Stimulated activated CD4-positive, alpha-beta T cell treated with anti-CD3 and anti-CD28 coated beads, TNF-alpha, amount 100 ng/mL, for 48 hours (primary cell): ENCODE data around the gene OR2H1.

ENCODE experiments used
- DNase-seq, 3 donors: peaks; one replicate each; pipeline ENCODE4 v3.0.0-alpha.2; 2020; ENCODE audit warnings: low read depth in 3 of 3

OR2H1 gene

DNA sequence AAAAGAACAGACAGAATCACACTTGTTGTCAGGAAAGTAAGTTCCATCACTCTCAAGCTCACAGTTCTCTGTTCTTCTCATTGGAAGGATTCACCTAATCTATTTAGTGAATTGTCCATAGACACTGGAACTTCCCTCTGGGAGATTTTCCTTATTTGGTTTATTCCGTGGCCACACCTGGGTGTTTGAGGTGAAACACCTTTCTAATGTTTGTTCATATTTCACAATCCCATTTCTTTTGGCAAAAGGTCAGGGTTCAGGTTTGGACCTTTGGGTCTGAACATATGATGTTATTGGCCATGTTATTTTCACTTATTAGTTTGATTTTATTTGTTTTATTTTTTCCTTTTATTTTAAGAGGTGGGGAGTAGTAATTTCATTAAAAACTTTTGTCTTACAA is 26.8 kb downstream of the OR2H1 start:
- no peak for DNase-seq

DNA sequence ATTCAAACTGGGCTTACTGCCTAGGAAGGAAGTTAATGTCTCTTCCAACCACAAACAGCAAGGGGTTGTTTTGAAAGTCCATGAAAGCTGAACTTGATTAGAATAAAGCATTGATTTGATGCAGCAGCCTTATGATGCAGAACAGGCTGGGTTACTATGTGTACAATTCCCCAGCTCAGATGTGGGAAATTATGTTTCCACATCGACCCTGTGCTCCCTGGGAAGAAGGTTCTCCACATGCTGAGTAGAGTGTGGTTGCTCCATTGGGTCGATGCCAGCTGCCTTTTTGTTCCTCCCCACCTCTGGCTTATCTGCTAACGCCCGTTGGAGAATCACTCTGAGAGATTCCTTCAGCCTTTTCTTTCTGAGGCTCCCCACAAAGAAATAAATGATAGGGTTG is 29.6 kb downstream of the OR2H1 start:
- DNase-seq, result no peak

DNA sequence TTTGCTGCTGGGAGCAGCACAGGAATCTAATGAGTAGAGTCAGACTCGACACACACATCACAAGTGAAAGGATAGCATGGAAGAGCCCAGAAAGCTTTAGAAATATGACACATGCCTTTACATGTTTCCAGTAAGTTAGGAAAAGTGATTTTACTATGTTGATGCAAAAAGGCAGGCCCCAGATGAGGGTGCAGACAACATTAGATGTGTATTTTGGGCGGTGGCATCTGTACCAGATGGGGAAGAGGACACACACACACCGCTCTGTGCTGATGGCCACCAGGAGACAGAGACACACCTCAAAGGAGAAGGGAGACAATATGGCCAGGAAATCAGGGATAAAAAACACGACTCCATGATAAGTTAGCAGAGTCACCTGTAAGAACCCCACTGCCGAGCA is 30.2 kb downstream of the OR2H1 start:
- no peak for DNase-seq

DNA sequence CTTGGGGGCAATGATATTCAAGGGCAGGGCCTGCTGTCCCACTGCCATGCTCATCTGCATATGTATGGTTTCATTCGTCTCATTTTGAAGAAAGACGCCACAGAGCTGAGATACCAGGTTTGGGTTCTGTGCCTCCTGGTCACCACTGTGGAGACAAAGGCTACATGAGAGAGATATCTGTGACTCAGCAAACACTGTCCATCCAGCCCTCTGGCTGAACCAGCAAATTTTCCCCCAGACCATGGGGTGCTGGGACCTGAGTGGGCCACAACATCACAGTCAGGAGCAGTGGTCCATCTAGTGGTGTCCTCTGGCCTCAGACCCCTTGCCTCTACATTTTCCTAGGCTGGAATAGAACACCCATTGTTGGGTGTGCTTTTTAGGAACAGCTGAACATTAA is 30.7 kb downstream of the OR2H1 start, which contains the start of gene MAS1L:
MAS1L (minus strand) TSS at position 297 of the 400 bp plus-strand sequence; CDS start at position 243, 54 bp downstream.
- no peak for DNase-seq

DNA sequence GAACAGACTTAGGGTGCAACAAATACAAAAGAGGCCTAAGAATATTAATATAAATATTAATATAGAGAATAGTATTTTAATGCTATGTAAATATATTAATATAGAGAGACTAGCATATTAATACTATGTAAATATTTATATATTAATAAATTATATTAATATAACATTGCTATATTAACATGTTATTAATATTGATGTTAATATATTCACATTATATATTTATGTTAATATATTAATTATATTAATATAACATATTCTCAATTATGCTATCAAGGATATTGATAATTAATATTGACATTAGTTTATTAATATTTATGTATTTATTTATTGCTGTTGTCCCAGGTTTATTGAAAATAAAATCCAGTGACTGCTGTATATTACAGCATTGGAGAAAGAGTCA is 31.9 kb downstream of the OR2H1 start:
- DNase-seq, result no peak

DNA sequence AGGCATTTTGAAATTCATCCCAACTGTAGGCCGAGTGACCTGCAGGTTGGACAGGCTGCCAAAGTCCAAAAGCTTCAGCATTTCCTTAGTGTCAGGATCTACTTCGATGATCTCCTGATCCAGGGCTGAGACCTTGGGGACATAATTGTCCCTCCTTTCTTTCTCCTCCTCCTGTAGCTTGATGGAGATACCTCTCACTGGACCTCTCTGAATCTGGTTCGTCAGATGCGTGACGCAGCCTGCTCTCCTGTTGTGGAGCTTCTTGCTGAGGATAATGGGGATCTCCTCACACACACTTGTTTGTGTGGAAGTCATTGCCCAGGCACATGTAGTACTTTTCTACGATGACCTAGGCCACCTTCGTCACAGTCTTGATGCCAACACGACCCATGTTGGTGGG is 32.3 kb downstream of the OR2H1 start:
- no peak for DNase-seq

DNA sequence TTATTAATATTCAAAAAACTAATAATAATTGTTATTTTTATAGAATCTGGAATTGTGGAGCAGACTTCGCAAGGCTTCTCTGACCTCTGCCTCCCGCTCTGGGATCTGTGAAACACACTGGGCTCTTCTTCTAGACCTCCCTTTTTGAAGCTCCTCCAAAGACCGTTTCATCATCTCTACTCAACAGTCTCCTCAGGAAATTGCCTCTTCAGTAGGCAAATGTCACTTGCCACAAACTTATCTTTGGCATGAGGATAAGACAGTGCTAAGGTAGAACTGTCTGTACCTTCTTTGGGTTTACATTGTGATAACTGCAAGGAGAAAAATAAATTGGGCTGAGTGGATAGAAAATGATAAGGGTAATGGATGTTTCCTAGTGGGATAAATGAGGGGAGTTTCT is 33.1 kb downstream of the OR2H1 start:
- DNase-seq, result no peak

DNA sequence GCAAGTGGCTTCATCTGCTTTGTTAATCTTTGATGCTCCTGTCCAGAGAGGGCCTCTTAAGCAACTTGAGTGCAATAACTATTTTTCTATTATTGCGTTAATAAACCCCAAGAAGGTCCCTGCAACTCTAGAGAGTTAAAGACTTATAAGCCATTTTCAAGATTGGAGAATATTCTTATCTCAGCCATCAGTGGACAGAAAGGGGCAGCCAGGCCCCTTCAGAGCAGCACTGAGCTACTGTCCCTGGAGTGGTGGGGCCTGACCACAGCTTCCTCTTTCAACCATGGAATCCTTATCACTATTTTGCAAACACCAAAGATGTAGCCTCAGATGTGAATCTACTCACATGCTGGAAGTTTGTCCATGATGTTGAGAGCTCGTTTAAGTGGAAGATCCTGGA is 33.6 kb downstream of the OR2H1 start:
- DNase-seq, result no peak

DNA sequence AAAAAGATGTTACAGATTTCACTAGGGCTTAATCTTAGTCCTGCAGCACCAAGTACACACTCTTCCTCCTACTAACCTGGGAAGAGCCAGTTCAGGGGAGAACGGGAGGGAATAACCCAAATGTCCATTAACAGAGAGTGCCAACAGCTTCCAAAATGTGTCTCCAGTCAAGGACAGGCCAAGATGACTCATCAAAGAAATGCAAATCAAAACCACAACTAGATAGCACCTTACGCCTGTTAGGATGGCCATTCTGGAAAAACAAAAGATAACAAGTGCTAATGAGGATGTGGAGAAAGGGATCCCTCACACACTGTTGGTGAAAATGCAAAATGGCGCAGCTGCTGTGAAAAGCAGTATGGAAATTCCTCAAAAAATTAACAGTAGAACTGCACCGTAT is 34.6 kb downstream of the OR2H1 start:
- no peak for DNase-seq

DNA sequence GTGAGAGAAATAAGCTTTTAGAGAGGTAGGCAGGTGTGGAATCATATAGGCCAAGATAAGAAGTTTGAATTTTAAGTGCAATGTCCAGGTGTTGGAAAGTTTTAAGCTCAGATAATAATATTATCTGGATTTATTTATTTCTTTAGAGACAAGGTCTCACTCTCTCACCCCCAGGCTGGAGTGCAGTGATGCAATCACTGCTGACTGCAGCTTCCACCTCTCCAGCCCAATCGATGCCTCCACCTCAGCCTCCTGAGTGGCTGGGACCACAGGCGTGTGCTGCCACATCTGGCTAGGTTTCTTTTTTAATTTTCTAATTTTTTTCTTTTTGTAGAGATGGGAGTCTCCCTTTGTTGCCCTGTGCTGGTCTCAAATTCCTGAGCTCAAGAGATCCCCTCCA is 36.3 kb downstream of the OR2H1 start:
- DNase-seq, result no peak

DNA sequence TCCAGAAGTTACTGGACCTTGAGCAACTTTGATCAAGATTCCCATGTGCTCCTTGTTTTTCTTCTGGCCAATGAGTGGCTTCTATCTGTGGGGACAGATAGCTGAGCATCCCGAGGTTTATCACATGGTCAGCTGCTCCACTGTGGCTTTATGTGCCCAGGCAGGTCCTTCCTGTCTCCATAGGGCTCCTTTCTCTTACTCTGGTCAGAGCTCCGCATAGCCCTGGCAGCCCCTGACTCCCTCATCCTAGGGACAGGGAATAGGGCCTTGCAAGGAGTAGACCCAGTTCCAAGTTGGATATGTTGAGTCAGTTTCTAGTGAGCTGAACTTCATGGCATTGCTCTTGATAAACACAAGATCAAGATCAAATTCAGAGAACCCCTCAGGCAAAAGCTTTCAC is 37.2 kb downstream of the OR2H1 start:
- no peak for DNase-seq

DNA sequence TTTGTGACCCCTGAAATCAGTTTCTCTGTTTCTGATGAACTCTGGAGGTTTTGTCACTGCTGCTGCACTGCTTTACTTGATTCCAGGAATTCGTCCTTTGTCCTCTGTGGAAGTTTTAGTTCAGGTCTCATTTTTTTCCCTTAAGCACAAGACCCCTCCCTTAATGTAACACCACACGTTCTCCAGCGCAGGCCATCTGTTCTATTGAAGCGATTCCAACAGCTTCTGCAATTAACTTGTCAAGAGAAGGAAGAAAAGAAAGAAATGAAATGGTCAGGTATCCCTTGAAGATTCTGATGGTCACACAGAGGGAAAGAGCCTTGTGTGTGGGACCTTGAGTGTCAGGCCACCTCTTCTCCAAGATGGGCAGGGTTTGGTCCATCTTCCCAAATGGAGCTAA is 38.6 kb downstream of the OR2H1 start:
- DNase-seq, result no peak

DNA sequence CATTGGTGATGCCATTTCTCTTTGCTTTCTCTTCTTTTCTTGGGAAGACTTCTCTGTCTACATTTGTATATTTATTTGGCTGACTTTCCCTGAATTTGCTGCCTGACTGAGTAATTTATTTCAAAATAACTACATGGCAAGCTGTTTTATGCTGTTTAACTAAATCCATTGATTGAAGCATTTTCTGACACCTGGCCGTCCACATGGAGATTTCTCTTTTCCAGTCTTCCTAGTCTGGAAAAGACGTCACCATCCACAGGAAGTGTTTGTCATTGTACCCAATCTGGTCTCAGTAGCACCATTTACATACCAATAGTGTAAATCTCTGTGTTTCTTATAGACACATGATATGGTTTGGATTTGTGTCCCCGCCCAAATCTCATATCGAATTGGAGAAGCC is 40.0 kb downstream of the OR2H1 start:
- no peak for DNase-seq

DNA sequence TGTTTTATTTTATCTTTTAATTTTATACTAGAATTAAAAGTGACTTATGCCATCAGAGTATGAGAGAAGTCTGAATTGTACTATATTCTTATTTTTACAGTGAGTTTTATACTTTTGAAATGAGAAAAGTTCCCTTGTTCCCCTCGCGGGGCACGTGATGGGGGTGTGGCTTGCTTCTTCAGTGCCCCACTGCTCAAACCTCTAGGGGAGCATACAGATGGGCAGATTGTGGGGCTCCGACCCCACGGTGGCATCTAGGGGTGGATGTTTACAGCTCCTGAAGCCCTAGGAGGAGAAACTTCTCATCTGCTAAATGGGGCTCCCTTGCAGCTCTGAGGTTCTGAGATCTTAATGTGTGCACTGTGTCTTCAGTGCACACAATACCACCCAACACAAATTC is 42.7 kb downstream of the OR2H1 start:
- DNase-seq, result no peak

DNA sequence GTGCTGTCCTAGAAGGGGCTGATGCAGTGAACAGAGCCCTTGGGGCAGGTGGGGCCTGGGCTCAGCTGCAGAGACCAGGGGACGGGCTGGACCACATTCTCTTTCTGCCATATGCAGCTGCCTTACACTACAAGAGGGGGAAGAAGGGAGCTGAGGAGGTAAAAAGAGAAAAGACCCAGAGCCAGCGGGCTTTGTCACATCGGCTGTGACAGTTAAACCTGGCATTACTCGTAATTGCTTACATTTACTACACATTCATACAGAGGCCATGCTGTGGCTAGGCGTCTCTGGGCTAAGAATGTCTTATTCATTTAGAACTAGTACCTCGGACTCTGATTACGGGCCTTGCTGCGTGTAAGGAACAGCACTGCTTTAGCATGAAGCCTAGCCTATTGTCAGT is 43.6 kb downstream of the OR2H1 start:
- no peak for DNase-seq

DNA sequence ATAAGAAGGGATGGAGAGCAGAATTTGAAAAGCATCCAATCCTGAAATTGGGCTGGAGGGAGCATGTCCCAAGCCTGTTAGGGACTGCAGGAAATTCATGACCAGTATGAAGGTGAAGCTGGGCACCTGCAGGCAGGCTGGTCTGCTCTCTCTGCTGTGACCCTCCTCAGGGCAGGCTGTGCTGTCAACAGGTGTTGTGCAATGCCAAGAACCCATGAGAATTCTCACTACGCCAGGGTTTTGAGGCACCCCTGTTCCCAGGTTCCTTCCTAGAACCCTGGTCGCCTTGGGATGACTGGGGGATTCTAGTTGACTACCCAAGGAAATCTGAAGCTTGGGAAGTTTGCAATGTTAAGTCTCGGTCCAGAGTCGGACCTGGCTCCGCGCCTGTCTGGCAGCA is 44.2 kb downstream of the OR2H1 start:
- no peak for DNase-seq

DNA sequence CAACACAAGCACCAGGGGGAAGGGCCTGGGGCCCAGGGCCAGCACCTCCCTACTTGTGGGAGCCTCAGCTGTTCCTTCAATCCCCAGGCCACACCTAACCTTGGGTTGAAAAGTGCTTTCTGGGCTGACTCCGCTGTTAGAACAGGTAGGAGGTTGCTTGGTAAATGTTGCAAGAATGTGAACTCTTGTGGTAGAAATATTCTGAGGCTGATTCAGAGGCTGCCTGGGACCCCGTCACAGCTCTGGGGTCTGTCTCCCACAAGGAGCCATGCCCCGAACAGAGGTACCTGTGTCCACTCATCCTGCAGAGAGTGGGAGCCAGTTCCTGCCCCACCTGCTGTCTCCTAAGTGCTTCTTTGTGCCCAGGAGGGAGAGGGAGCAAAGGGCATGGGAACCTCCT is 45.2 kb downstream of the OR2H1 start:
- DNase-seq, result no peak

DNA sequence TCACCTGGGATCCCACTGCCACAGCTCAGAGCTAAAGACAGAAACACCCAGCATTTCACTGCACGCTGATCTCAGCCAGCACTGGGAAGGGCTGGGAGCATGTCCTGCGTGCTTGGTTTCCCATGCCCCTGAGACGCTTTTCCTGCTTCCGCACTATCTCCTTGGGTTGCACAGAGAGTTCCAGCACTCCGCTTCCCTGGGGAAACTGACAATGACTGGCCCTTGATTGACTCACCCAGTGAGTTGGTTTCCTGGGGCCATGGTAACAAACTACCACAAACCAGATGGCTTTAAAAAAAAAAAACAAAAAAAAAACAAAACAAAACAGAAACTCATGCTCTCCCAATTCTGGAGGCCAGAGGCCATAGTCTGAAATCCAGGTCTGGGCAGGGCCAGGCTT is 45.6 kb downstream of the OR2H1 start:
- DNase-seq, result no peak

DNA sequence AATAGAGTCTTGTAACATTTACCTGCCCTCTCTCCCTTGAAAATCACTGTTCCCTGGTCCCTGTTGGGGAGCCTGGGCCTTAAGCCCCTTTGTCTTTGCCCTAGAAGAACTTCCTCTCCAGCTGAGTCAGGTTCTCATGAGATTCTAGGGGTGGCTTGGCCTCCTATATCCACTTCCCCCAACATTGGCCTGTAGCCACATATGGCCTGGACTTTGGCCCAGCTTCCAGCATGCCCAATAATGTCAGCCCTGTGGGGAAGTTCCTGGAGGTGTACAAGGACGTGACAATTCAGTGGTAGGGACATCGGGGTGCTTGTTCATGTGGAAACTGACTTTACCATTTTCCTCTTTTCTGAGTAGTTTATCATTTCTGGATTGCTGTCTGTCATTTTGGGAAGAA is 48.0 kb downstream of the OR2H1 start:
- no peak for DNase-seq

DNA sequence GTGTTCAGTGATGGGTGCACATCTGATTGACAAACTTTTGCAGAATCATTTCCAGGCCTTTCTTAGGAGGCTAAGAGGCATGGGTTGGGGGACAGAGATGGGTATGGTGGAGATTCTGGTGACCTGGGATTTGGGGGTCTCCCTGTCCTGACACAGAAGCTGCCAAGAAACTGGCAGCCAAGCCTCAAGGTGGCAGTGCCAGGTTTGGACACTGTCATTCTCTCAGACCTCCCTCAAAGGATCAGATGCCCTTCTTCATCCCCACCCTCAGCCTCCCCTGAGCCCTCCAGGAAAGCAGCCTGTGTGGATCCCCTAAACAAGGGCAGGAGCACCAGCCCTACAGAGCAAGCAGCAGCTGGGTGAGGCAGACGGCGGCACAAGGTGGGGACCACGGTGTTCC is 48.9 kb downstream of the OR2H1 start:
- no peak for DNase-seq

DNA sequence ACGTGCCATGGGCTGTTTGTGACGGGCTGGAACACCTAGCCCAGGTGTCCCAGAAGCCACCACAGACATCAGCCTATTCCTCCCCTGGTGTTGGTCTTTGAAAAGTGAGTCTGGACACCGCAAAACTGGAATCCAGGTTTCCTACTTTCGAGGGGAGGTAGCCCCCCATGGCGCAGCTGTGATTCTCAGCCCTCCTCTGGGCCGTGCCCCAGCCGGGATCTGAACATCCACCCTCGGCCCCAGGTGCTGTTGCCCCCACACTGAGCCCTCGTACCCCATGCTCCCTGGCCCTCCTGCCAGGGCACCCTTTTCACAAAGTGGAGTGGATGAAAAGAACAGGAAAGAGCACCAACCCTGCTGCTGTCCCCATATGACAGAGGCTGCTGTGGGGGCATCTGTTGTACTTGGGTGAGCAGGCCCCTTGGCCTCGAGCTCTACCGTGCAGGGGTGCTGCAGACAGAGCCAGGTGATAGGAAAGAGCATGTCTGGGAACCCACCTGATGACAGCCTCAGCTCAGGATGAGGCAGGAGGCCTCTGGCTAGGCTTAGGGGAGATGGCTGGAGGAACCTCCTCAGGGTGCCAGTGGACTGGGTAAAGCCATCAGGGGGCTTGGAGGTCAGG is 49.6 kb downstream of the OR2H1 start:
- no peak for DNase-seq

DNA sequence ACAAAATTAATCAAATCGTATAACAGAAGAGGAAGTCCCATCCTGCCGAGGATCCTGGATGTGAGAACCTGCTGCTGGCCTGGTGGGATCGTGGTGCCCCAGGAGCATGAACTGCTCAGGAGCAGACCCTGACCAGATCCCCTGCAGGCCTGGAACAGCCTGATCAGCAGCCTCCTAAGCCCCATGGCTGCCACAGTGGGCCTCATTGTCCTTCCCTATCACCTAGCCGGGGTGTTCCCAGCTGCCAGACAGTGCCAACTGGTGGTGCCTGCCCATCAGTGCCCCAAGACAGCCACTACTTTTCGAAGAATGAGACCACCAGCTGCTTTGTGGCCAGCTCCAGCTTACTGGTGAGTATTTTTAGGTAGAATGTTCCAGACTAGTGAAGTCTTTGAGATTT is 50.4 kb downstream of the OR2H1 start:
- no peak for DNase-seq

DNA sequence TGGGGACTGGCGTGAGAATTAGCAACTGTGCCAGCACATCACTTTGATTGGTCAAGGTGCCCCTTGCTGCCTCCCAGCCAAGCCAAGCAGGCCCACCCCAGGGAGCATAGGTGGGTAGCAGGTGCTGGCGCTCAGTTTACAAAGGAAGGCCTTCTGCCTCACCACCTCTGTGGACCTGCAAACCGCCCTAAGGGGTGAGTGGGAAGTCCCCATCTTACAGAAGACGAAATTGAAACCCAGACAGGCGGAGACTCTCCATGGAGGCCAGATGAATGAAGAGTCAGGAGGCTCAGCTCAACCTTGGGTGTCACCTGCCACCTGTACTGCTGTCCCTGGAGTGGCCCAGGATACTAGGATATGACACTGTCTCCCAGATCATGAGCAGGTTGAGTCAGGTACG is 52.3 kb downstream of the OR2H1 start:
- no peak for DNase-seq

DNA sequence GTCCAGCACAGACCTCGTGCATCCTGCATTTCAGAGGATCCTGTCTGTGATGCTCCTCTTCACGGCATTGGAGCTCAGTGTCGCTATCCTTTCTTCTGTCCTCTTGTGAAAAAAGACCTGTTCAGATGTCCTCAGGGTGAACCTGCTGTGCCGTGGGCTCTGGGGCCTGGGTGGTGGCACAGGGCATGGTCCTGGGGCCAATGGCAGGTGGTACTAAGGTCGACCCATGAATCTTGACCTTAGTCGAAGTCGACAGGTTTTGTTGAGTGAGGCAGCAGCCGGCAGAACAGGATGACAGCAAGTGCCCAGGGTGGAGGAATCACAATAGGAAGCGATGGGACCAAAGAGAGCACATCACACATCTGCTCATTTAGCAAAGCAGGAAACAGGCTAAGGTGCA is 52.8 kb downstream of the OR2H1 start:
- no peak for DNase-seq

DNA sequence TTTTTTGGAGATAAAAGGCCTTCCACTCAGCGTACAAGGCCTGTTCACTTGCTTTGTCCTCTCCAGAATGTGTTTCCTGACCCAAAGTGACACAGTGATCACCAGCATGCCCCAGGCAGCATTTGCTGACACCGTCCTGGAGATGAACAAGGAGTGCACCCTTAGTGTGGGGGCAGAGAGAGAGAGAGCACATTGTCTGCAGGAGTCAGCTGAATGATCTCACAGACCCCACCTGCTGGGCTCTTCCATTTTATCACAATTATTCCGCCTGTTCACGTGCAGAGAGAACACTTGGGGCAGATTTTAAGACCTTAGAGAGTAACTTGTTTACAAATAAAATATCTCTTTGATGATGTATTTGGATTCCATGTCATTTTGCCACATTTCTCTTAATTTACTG is 53.2 kb downstream of the OR2H1 start:
- DNase-seq, result no peak
